A549 (cell line): ENCODE measurements around the gene ARHGEF7. TPM values are rescaled to one million over a fixed set of nuclear protein-coding genes. Genes with fewer than 3 reads are reported as not detected.
"Not testable (repeated sequence)": the region's sequence is repeated elsewhere in the genome, so short reads cannot be mapped to it uniquely, and the experiment has no call there.

Experiments
- ATAC-seq, 2 experiments: fragments of 200-7000 bp in 1 of 2; fragments of >200 bp in 1 of 2; cut with Nextera tagmentation in 1 of 2; cut with Tn5 transposase in 1 of 2; 3 replicates each; pipeline versions ENCODE4 v1.8.0 to v1.9.1; 2018 to 2020; ENCODE audit warnings: mild to moderate bottlenecking in 1 of 2, moderate library complexity in 1 of 2
- CTCF ChIA-PET: fragments of 300-600 bp; sonication (Branson Sonifier 250); formaldehyde crosslinking; extraction: SDS; loops from one replicate; lab custom pipeline; 2021; ENCODE audit warnings: antibody characterized with exemption, inconsistent platforms; lab: Yijun Ruan, JAX
- POLR2A ChIA-PET: fragments of 350-600 bp; formaldehyde crosslinking; extraction: SDS; loops from one replicate; lab custom pipeline; 2021; ENCODE audit warnings: antibody characterized with exemption, inconsistent platforms; lab: Yijun Ruan, JAX
- DNase-seq, 2 experiments: peaks; one replicate each; pipeline versions ENCODE4 v3.0.0 to v3.0.0-alpha.2; 2011 to 2016; ENCODE audit warnings: low read depth in 1 of 2, low spot score in 1 of 2
- FAIRE-seq: peaks from 2 replicates; lab custom pipeline; 2011; peaks lifted over from hg19 to GRCh38; lab: Jason Lieb, UNC
- H3K27ac ChIP-seq, 2 experiments: fragments of >200 bp; sonication (Bioruptor Twin); formaldehyde crosslinking; 3 replicates each; pipeline ENCODE4 v1.5.1; 2016 to 2017
- H3K4me1 ChIP-seq: fragments of >200 bp; sonication (Bioruptor Twin); formaldehyde crosslinking; 3 replicates; pipeline ENCODE4 v1.6.1; 2016
- H3K4me2 ChIP-seq: fragments of >200 bp; sonication (Bioruptor Twin); formaldehyde crosslinking; 3 replicates; pipeline ENCODE4 v1.6.1; 2016
- H3K4me3 ChIP-seq: fragments of >200 bp; sonication (Bioruptor Twin); formaldehyde crosslinking; 3 replicates; pipeline ENCODE4 v1.5.1; 2016
- H3K9me3 ChIP-seq: fragments of >200 bp; sonication (Bioruptor Twin); formaldehyde crosslinking; 3 replicates; pipeline ENCODE4 v1.6.1; 2016
- CBX8 ChIP-seq: fragments of 200-600 bp; sonication (generic); IDR thresholded peaks from 2 replicates; pipeline ENCODE4 v1.6.1; 2016
- CEBPB ChIP-seq, 2 experiments: fragments of >200 bp in 1 of 2; sonication (Bioruptor Twin) in 1 of 2; formaldehyde crosslinking in 1 of 2; IDR thresholded peaks; 2 replicates each; pipeline ENCODE4 v1.6.1; 2012 to 2016
- CTCF ChIP-seq: fragments of >200 bp; sonication (Bioruptor Twin); formaldehyde crosslinking; IDR thresholded peaks from 3 replicates; pipeline ENCODE4 v1.5.1; 2016
- E2F6 ChIP-seq: IDR thresholded peaks from 2 replicates; pipeline ENCODE4 v1.6.1; 2012; ENCODE audit warnings: low read depth, borderline replicate concordance
- ESRRA ChIP-seq: fragments of 150-350 bp; IDR thresholded peaks from 2 replicates; pipeline ENCODE4 v1.6.1; 2014; ENCODE audit warnings: mild to moderate bottlenecking, low read length, borderline replicate concordance
- FOSL2 ChIP-seq, 2 experiments: fragments of 450-650 bp in 1 of 2; fragments of >200 bp in 1 of 2; sonication (Bioruptor Twin) in 1 of 2; formaldehyde crosslinking; IDR thresholded peaks; 2 replicates each; pipeline versions ENCODE4 v1.5.0 to v1.6.1; 2016 to 2020; ENCODE audit warnings: mild to moderate bottlenecking in 1 of 2, moderate library complexity in 1 of 2
- FOXS1 ChIP-seq: fragments of 250-450 bp; sonication (Bioruptor Pico); IDR thresholded peaks from 2 replicates; pipeline ENCODE4 v1.5.0; 2020; ENCODE audit warnings: mild to moderate bottlenecking, moderate library complexity
- GATA3 ChIP-seq: IDR thresholded peaks from 2 replicates; pipeline ENCODE4 v1.6.1; 2012; ENCODE audit warnings: borderline replicate concordance
- HDAC2 ChIP-seq: fragments of 200-600 bp; sonication (generic); IDR thresholded peaks from 2 replicates; pipeline ENCODE4 v1.6.1; 2016
- HEYL ChIP-seq: fragments of 250-450 bp; sonication (Bioruptor Pico); IDR thresholded peaks from 2 replicates; pipeline ENCODE4 v1.8.0; 2021; ENCODE audit warnings: mild to moderate bottlenecking, moderate library complexity
- HOXB13 ChIP-seq: fragments of 250-450 bp; sonication (Bioruptor Pico); IDR thresholded peaks from 2 replicates; pipeline ENCODE4 v1.5.0; 2020; ENCODE audit warnings: low read depth, mild to moderate bottlenecking, moderate library complexity
- HOXB5 ChIP-seq: fragments of 250-450 bp; sonication (Bioruptor Pico); IDR thresholded peaks from 2 replicates; pipeline ENCODE4 v1.5.0; 2020; ENCODE audit warnings: mild to moderate bottlenecking, moderate library complexity
- KDM1A ChIP-seq: fragments of 200-600 bp; sonication (generic); IDR thresholded peaks from 2 replicates; pipeline ENCODE4 v1.6.1; 2016; ENCODE audit warnings: low read depth, mild to moderate bottlenecking
- KDM5A ChIP-seq: fragments of 200-600 bp; sonication (generic); IDR thresholded peaks from 2 replicates; pipeline ENCODE4 v1.6.1; 2016; ENCODE audit warnings: antibody characterized with exemption, mild to moderate bottlenecking
- MAFK ChIP-seq: fragments of 450-650 bp; IDR thresholded peaks from 2 replicates; pipeline ENCODE4 v1.6.1; 2014; ENCODE audit not compliant: partially characterized antibody
- MAZ ChIP-seq: fragments of 150-350 bp; IDR thresholded peaks from 2 replicates; pipeline ENCODE4 v1.6.1; 2014; ENCODE audit warnings: antibody characterized with exemption, low read depth, low read length, borderline replicate concordance
- MYC ChIP-seq: IDR thresholded peaks from 2 replicates; pipeline ENCODE4 v1.6.1; 2012; ENCODE audit warnings: mild to moderate bottlenecking, inconsistent platforms, low read length, improper control_type of control experiment, borderline replicate concordance
- PBX3 ChIP-seq: IDR thresholded peaks from 2 replicates; pipeline ENCODE4 v1.6.1; 2012
- RNF2 ChIP-seq: fragments of 200-600 bp; sonication (generic); IDR thresholded peaks from 2 replicates; pipeline ENCODE4 v1.6.1; 2016; ENCODE audit warnings: low read depth, mild to moderate bottlenecking, antibody characterized with exemption, moderate library complexity, borderline replicate concordance
- USF2 ChIP-seq: fragments of 450-650 bp; IDR thresholded peaks from 2 replicates; pipeline ENCODE4 v1.6.1; 2014; ENCODE audit warnings: antibody characterized with exemption
- ZC3H11A ChIP-seq: fragments of 450-650 bp; IDR thresholded peaks from 2 replicates; pipeline ENCODE4 v1.6.1; 2014; ENCODE audit warnings: antibody characterized with exemption, mild to moderate bottlenecking
- WGBS: methylation state at CpG from one replicate; pipeline ENCODE4 v1.1.6; 2017; ENCODE audit errors: missing lambda C conversion rate; 5-methylcytosine and 5-hydroxymethylcytosine counted together
- polyA plus RNA-seq, 4 experiments: library from polyadenylated mRNA; depleted of rRNA in 3 of 4; stranded (reverse); fragments of >200 nt; fragmentation: RNase III in 1 of 4; extraction: RNeasy Plus Mini Kit Qiagen cat#74134 plus additional on column Dnase treatment in 1 of 4; gene quantifications; 2 replicates in 3 of 4; 3 replicates in 1 of 4; pipeline ENCODE4 v1.2.3, GENCODE V29; 2011 to 2017
- TF ChIP-seq, protein P1 (sequence below): IDR thresholded peaks from 2 replicates; pipeline ENCODE4 v1.6.1; 2012
- TF ChIP-seq, protein P2 (sequence below): fragments of 250-450 bp; sonication (Bioruptor Pico); IDR thresholded peaks from 2 replicates; pipeline ENCODE4 v1.5.0; 2020; ENCODE audit warnings: low read depth, mild to moderate bottlenecking, moderate library complexity
- TF ChIP-seq, protein P3 (sequence below): fragments of 250-450 bp; sonication (Bioruptor Pico); IDR thresholded peaks from 2 replicates; pipeline ENCODE4 v1.5.0; 2021; ENCODE audit warnings: mild to moderate bottlenecking, moderate library complexity, borderline replicate concordance

The ARHGEF7 gene
- polyA plus RNA-seq, 2 of the 4 experiments (the other 2 are of a cell fraction): 21.1 to 23.1 TPM

DNA sequence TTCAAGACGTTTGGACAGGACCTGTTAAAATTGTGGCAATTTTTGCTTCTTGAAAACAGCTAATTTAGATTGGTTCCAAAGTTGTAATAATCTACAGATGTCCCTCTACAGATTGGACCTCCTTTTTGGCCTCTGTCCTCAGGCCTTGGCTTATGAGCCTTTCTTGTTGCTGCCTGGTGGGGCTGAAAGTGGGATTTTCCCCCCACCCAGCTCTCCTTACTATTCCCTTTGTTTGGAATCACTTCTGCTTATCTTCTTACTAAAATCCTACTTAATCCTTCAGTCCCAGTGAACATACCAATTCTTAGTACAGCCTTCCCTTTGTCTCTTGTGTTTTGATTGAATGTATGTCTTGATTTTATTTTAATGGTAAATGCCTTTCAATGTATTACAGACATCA is 141.8 kb downstream of the ARHGEF7 start:
- POLR2A ChIA-PET: no interaction called here
- no peak for ATAC-seq
- no peak overlapping the region for H3K4me3 ChIP-seq
- H3K9me3 ChIP-seq: no peaks in the 10 kb centered on the region
- no peak for FAIRE-seq
- H3K4me2 ChIP-seq: no peak overlapping the region
- DNase-seq: no peak
- TF ChIP-seq HEYL (CRISPR knock-in tag) (no peak), KDM5A (no peak), KDM1A (no peak), MAFK (no peak), MYC (no peak), HOXB5 (no peak), PBX3 (no peak), ESRRA (no peak), USF2 (no peak), E2F6 (no peak), CEBPB (IDR thresholded peaks at IDR 0.05) (no peak), GATA3 (no peak), CBX8 (no peak), FOSL2 (IDR thresholded peaks at IDR 0.05) (no peak), FOSL2 (CRISPR knock-in tag; IDR thresholded peaks at IDR 0.05) (no peak), HOXB13 (no peak)
- TF ChIP-seq, all 56 proteins: peak for 0
- no peaks in the 10 kb centered on the region for H3K4me1 ChIP-seq
- WGBS: 86% methylated on average over 1 of the region's 1 CpG
- CTCF ChIA-PET: interaction anchor here (1.0 to 1.4 kb wide), 2 partner anchors 17 to 20 kb away, joined by 3 read pairs; no protein-coding TSS in a partner anchor
- H3K27ac ChIP-seq: no peak overlapping the region

DNA sequence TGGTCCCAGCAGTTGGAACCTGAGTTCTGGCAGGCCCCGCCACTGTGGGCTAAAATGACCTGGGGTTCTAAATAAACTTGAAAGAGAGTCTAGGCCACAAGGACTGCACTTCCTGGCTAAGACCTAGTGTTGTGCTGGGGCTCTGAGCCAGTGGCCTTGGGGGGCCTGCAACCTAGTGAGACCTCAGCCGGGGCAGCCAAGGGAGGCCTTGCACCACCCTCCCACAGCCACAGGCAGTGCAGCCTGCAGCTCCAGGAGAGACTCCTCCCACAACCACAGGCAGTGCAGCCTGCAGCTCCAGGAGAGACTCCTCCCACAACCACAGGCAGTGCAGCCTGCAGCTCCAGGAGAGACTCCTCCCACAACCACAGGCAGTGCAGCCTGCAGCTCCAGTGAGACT is 142.8 kb downstream of the ARHGEF7 start:
- POLR2A ChIA-PET, H3K4me2 ChIP-seq, H3K4me1 ChIP-seq, H3K4me3 ChIP-seq, DNase-seq, H3K27ac ChIP-seq, ATAC-seq, H3K9me3 ChIP-seq, FAIRE-seq: not testable (repeated sequence)
- WGBS: 100% methylated on average over 1 of the region's 2 CpGs
- CTCF ChIA-PET: interaction anchor here (0.6 kb wide), 1 partner anchor 49 kb away, joined by 5 read pairs; no protein-coding TSS in a partner anchor

DNA sequence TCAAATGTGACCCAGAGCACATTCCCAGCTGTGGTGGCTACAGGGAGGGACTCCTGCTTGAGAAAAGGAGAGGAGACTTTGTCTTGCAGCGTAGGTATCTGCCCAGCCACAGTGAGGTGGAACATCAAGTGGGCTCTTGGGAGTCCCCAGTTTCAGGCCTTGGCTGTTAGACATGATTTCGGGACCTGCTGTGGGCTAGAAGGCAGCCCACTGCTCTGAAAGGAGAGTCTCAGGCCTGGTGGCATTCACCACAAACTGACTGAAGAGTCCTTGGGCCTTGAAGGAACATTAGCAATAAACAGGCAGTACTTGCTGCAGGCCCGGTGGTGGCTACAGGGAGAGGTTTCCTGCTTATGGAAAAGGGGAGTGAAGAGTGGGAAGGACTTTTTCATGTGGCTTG is 143.5 kb downstream of the ARHGEF7 start:
- POLR2A ChIA-PET: no interaction called here
- H3K4me1 ChIP-seq: no peaks in the 10 kb centered on the region
- H3K27ac ChIP-seq: no peak overlapping the region
- no peaks in the 10 kb centered on the region for H3K9me3 ChIP-seq
- ATAC-seq: no peak
- CTCF ChIA-PET: no interaction called here
- FAIRE-seq: no peak
- no peak overlapping the region for H3K4me3 ChIP-seq
- H3K4me2 ChIP-seq: no peak overlapping the region
- 94% methylated on average over 2 of the region's 3 CpGs for WGBS
- DNase-seq: no peak
- no peak for TF ChIP-seq MYC
- TF ChIP-seq MAZ: no peak
- TF ChIP-seq GATA3: no peak
- no peak for TF ChIP-seq ZC3H11A
- TF ChIP-seq, protein P1, sequence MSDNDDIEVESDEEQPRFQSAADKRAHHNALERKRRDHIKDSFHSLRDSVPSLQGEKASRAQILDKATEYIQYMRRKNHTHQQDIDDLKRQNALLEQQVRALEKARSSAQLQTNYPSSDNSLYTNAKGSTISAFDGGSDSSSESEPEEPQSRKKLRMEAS: no peak
- TF ChIP-seq E2F6: no peak
- TF ChIP-seq HDAC2: no peak
- TF ChIP-seq CTCF: no peak
- no peak for TF ChIP-seq FOXS1 (CRISPR knock-in tag)
- TF ChIP-seq CBX8: no peak
- TF ChIP-seq, protein P2, sequence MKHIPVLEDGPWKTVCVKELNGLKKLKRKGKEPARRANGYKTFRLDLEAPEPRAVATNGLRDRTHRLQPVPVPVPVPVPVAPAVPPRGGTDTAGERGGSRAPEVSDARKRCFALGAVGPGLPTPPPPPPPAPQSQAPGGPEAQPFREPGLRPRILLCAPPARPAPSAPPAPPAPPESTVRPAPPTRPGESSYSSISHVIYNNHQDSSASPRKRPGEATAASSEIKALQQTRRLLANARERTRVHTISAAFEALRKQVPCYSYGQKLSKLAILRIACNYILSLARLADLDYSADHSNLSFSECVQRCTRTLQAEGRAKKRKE (CRISPR knock-in tag): no peak
- TF ChIP-seq ESRRA: no peak
- no peak for TF ChIP-seq RNF2
- TF ChIP-seq, protein P3, sequence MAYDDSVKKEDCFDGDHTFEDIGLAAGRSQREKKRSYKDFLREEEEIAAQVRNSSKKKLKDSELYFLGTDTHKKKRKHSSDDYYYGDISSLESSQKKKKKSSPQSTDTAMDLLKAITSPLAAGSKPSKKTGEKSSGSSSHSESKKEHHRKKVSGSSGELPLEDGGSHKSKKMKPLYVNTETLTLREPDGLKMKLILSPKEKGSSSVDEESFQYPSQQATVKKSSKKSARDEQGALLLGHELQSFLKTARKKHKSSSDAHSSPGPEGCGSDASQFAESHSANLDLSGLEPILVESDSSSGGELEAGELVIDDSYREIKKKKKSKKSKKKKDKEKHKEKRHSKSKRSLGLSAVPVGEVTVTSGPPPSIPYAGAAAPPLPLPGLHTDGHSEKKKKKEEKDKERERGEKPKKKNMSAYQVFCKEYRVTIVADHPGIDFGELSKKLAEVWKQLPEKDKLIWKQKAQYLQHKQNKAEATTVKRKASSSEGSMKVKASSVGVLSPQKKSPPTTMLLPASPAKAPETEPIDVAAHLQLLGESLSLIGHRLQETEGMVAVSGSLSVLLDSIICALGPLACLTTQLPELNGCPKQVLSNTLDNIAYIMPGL (CRISPR knock-in tag): no peak
